Keratinocyte (primary cell): ENCODE measurements around the gene LSAMP. TPM values are rescaled to one million over a fixed set of nuclear protein-coding genes. Genes with fewer than 3 reads are reported as not detected.

Source experiments
- DNase-seq: peaks from one replicate; pipeline ENCODE4 v3.0.0-alpha.2; 2011; ENCODE audit warnings: low read depth, missing footprints, low spot score
- FAIRE-seq: peaks from 2 replicates; lab custom pipeline; 2011; peaks lifted over from hg19 to GRCh38; lab: Jason Lieb, UNC
- H2AFZ ChIP-seq: 2 replicates; pipeline ENCODE4 v1.6.0; 2012; ENCODE audit warnings: low read length, control low read depth, inconsistent platforms; ENCODE audit not compliant: control insufficient read depth
- H3K27ac ChIP-seq: 2 replicates; pipeline ENCODE4 v1.5.1; 2011; ENCODE audit warnings: low read length; ENCODE audit not compliant: control insufficient read depth, insufficient read depth
- H3K27me3 ChIP-seq: 3 replicates; pipeline ENCODE4 v1.6.0; 2011; ENCODE audit warnings: low read length; ENCODE audit not compliant: control insufficient read depth, insufficient read depth; ENCODE audit errors: extremely low read depth
- H3K36me3 ChIP-seq, 2 experiments: 2 replicates in 1 of 2; 3 replicates in 1 of 2; pipeline ENCODE4 v1.5.1; 2011; ENCODE audit warnings: low read length in 2 of 2, mild to moderate bottlenecking in 1 of 2; ENCODE audit not compliant: control insufficient read depth in 2 of 2, insufficient read depth in 2 of 2; ENCODE audit errors: extremely low read depth in 1 of 2
- H3K4me1 ChIP-seq: 3 replicates; pipeline ENCODE4 v1.5.1; 2011; ENCODE audit warnings: low read length; ENCODE audit not compliant: control insufficient read depth, insufficient read depth; ENCODE audit errors: extremely low read depth
- H3K4me2 ChIP-seq: 3 replicates; pipeline ENCODE4 v1.6.0; 2011; ENCODE audit warnings: low read depth, low read length; ENCODE audit not compliant: control insufficient read depth, insufficient read depth; ENCODE audit errors: extremely low read depth
- H3K4me3 ChIP-seq, 3 experiments: fragments of 200-600 bp in 1 of 3; sonication (generic) in 1 of 3; 2 replicates in 2 of 3; 3 replicates in 1 of 3; pipeline ENCODE4 v1.5.1; 2011 to 2016; ENCODE audit warnings: low read length in 3 of 3, mild to moderate bottlenecking in 3 of 3, control low read depth in 2 of 3, inconsistent platforms in 1 of 3, low read depth in 1 of 3, mixed read lengths in 1 of 3, mixed run types in 1 of 3, moderate library complexity in 1 of 3; ENCODE audit not compliant: control insufficient read depth in 2 of 3, insufficient read depth in 2 of 3; ENCODE audit errors: extremely low read depth in 1 of 3
- H3K79me2 ChIP-seq: 2 replicates; pipeline ENCODE4 v1.6.0; 2012; ENCODE audit warnings: low read length; ENCODE audit not compliant: control insufficient read depth, insufficient read depth
- H3K9ac ChIP-seq: 3 replicates; pipeline ENCODE4 v1.6.0; 2011; ENCODE audit warnings: low read length; ENCODE audit not compliant: control insufficient read depth, insufficient read depth; ENCODE audit errors: extremely low read depth
- H3K9me1 ChIP-seq: 3 replicates; pipeline ENCODE4 v1.6.0; 2011; ENCODE audit warnings: low read length; ENCODE audit not compliant: control insufficient read depth, insufficient read depth; ENCODE audit errors: extremely low read depth
- H3K9me3 ChIP-seq: 2 replicates; pipeline ENCODE4 v1.5.1; 2012; ENCODE audit warnings: low read depth, low read length; ENCODE audit not compliant: control insufficient read depth
- H4K20me1 ChIP-seq: 3 replicates; pipeline ENCODE4 v1.6.0; 2011; ENCODE audit warnings: low read length; ENCODE audit not compliant: control insufficient read depth, insufficient read depth; ENCODE audit errors: extremely low read depth
- CTCF ChIP-seq, 3 experiments: IDR thresholded peaks in 1 of 3; conservative IDR thresholded peaks in 1 of 3; optimal IDR thresholded peaks in 1 of 3; 2 replicates in 2 of 3; 3 replicates in 1 of 3; pipeline versions ENCODE3 to v1.5.1; 2011; ENCODE audit warnings: low read length in 3 of 3, mild to moderate bottlenecking in 3 of 3, moderate library complexity in 2 of 3, control low read depth in 1 of 3, inconsistent platforms in 1 of 3; ENCODE audit not compliant: insufficient read depth in 2 of 3; ENCODE audit errors: extremely low read depth in 1 of 3
- EZH2 ChIP-seq: IDR thresholded peaks from one replicate; pipeline ENCODE4 v1.6.1; 2012; ENCODE audit warnings: inconsistent platforms, mild to moderate bottlenecking, low read length, moderate library complexity
- dilution Hi-C: fragments of 300-500 bp; cut with MboI; formaldehyde crosslinking; loops from one replicate; pipeline ENCODE4 v1.7.0; 2020; ENCODE audit warnings: low sequenced_read_pairs; ENCODE audit not compliant: extremely low pct_ligation_motif_present
- polyA plus RNA-seq, 5 experiments: library from polyadenylated mRNA; depleted of rRNA in 3 of 5; stranded (reverse) in 3 of 5; stranded (forward) in 1 of 5; unstranded in 1 of 5; fragments of >200 nt; gene quantifications; 1 replicate in 1 of 5; 2 replicates in 3 of 5; 3 replicates in 1 of 5; pipeline versions ENCODE4 v1.2.1 to v1.2.3, GENCODE V29; 2011 to 2012; ENCODE audit warnings: missing spikeins in 2 of 5, low read depth in 1 of 5, low replicate concordance in 1 of 5

Gene LSAMP
- polyA plus RNA-seq, 1 donor (not counting 4 experiments of a cell fraction or from before 2014, with no cell fraction given) = 0.12 TPM

GRCh38 chr3:116417151-116417550 lies 28.1 kb downstream of the LSAMP start:
- no peaks in the 10 kb centered on the region for H3K27me3 ChIP-seq
- no peaks in the 10 kb centered on the region for H3K79me2 ChIP-seq
- no peaks in the 10 kb centered on the region for H3K4me1 ChIP-seq
- H3K36me3 ChIP-seq = no peaks in the 10 kb centered on the region
- TF ChIP-seq CTCF (optimal IDR thresholded peaks at IDR 0.05 in 1 of 3, IDR thresholded peaks at IDR 0.05 in 1 of 3, conservative IDR thresholded peaks at IDR 0.05 in 1 of 3; ENCODE audit: extremely low read depth in 1 of 3, insufficient read depth in 2 of 3, low read length in 3 of 3) (no peak), EZH2 (no peak)
- H3K9me3 ChIP-seq = no peaks in the 10 kb centered on the region
- FAIRE-seq (no peak), DNase-seq (no peak)
- no peak overlapping the region for H3K27ac ChIP-seq
- H4K20me1 ChIP-seq = no peaks in the 10 kb centered on the region
- H3K4me2 ChIP-seq = no peak overlapping the region
- H3K4me3 ChIP-seq = no peak overlapping the region
- no peaks in the 10 kb centered on the region for H3K9me1 ChIP-seq
- H2AFZ ChIP-seq = no peak overlapping the region
- no peak overlapping the region for H3K9ac ChIP-seq
- dilution Hi-C loops = no loop called here

GRCh38 chr3:116413319-116413718 lies 32.0 kb downstream of the LSAMP start:
- H3K27ac ChIP-seq = no peak overlapping the region
- no peaks in the 10 kb centered on the region for H3K27me3 ChIP-seq
- TF ChIP-seq EZH2 = no peak
- no peak for TF ChIP-seq CTCF (optimal IDR thresholded peaks at IDR 0.05 in 1 of 3, IDR thresholded peaks at IDR 0.05 in 1 of 3, conservative IDR thresholded peaks at IDR 0.05 in 1 of 3; ENCODE audit: extremely low read depth in 1 of 3, insufficient read depth in 2 of 3, low read length in 3 of 3)
- H3K4me2 ChIP-seq = no peak overlapping the region
- H2AFZ ChIP-seq = no peak overlapping the region
- dilution Hi-C loops = no loop called here
- DNase-seq (no peak), FAIRE-seq (no peak)
- H3K4me1 ChIP-seq = no peaks in the 10 kb centered on the region
- no peak overlapping the region for H3K9ac ChIP-seq
- no peaks in the 10 kb centered on the region for H3K79me2 ChIP-seq
- H3K36me3 ChIP-seq = no peaks in the 10 kb centered on the region
- no peaks in the 10 kb centered on the region for H4K20me1 ChIP-seq
- no peaks in the 10 kb centered on the region for H3K9me3 ChIP-seq
- no peaks in the 10 kb centered on the region for H3K9me1 ChIP-seq
- no peak overlapping the region for H3K4me3 ChIP-seq
